ENCODE measurements around the gene MAGEL2. TPM values are rescaled to one million over a fixed set of nuclear protein-coding genes. Genes with fewer than 3 reads are reported as not detected.
"Not testable (repeated sequence)": the region's sequence is repeated elsewhere in the genome, so short reads cannot be mapped to it uniquely, and the experiment has no call there.

The MAGEL2 gene
- total RNA-seq, 4 donors from 2014 or later = not detected

DNA sequence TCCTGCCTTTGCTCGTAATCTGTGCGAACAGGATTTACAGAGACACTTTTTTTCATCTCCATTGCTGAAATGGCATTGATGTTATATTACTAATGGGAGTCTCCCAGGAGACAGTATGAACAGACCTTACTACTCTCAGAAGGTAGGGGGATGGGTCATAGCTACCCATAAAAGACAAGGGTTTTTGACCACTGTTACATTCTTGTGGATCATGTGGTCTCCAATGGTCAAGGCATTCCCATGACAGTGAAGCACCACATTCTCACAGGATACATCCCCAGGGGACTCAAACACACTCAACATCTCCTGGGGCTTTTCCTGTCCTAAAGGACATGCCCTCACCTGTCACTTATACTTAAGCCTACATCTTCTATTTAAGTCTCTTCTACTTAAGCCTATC lies 41.4 kb downstream of the MAGEL2 start:
- Histone ChIP-seq H3K27ac (no peak overlapping the region), H3K27me3 (no peaks in the 10 kb centered on the region), H3K36me3 (no peaks in the 10 kb centered on the region), H3K4me3 (no peak overlapping the region), H3K9me3 (peaks cover 3% of the 10 kb centered on the region), H3K4me1 (no peaks in the 10 kb centered on the region)
- no peak for DNase-seq (ENCODE audit: low spot score in 2 of 2)
- WGBS = 97% methylated on average over 2 of the region's 2 CpGs
- TF ChIP-seq POLR2A (IDR thresholded peaks at IDR 0.05) = no peak
- TF ChIP-seq, protein P1, sequence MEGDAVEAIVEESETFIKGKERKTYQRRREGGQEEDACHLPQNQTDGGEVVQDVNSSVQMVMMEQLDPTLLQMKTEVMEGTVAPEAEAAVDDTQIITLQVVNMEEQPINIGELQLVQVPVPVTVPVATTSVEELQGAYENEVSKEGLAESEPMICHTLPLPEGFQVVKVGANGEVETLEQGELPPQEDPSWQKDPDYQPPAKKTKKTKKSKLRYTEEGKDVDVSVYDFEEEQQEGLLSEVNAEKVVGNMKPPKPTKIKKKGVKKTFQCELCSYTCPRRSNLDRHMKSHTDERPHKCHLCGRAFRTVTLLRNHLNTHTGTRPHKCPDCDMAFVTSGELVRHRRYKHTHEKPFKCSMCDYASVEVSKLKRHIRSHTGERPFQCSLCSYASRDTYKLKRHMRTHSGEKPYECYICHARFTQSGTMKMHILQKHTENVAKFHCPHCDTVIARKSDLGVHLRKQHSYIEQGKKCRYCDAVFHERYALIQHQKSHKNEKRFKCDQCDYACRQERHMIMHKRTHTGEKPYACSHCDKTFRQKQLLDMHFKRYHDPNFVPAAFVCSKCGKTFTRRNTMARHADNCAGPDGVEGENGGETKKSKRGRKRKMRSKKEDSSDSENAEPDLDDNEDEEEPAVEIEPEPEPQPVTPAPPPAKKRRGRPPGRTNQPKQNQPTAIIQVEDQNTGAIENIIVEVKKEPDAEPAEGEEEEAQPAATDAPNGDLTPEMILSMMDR (IDR thresholded peaks at IDR 0.05) = no peak
- TF ChIP-seq EP300 (IDR thresholded peaks at IDR 0.05) = no peak
- TF ChIP-seq POLR2AphosphoS5 (IDR thresholded peaks at IDR 0.05) = no peak

DNA sequence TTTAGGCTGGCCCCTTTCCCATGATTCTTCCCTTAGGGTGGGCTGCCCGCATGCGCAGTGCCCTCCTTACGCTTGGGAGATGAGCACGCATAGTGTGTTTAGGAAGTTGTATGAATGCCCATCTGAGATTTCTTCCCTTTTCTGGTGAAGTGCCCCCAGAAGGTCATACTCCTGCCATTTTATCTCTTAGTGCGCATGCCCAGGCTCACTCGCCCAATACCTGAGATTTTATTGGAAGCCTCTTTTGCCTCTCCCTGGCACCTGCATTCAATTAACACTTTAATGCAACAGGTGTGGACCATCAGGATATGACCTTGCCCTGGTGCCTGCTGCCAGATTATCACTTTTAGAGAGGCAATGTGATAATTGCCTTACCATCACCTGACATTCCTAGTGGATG lies 45.5 kb downstream of the MAGEL2 start:
- Histone ChIP-seq H3K9me3 (no peaks in the 10 kb centered on the region), H3K36me3 (no peaks in the 10 kb centered on the region), H3K4me3 (no peak overlapping the region), H3K4me1 (no peaks in the 10 kb centered on the region), H3K27me3 (no peaks in the 10 kb centered on the region), H3K27ac (no peak overlapping the region)
- no peak for DNase-seq (ENCODE audit: low spot score in 2 of 2)
- TF ChIP-seq EP300 (IDR thresholded peaks at IDR 0.05) (no peak), POLR2AphosphoS5 (IDR thresholded peaks at IDR 0.05) (no peak), POLR2A (IDR thresholded peaks at IDR 0.05) (no peak)
- TF ChIP-seq, protein P1 (IDR thresholded peaks at IDR 0.05) = no peak
- WGBS = 93% methylated on average over 6 of the region's 6 CpGs

DNA sequence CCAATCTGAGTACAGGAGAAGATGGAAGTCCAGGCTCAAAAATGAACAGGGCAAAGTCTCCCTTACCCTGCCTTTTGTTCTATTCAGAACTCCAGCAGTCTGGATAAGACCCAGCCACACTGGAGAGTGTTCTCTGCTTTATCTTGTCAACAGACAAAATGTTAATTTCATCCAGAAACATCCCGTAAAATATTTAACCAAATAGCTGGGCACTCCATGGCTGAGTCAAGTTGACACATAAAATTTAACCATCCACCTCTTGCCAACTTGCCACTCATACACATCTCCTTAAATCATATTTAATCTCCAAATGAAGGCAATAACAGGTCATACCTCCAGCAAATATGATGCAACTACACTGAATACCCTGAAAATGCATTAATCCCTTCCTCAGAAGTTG lies 48.6 kb downstream of the MAGEL2 start:
- Histone ChIP-seq H3K4me1 (no peaks in the 10 kb centered on the region), H3K27me3 (no peaks in the 10 kb centered on the region), H3K27ac (no peak overlapping the region), H3K36me3 (no peaks in the 10 kb centered on the region), H3K4me3 (no peak overlapping the region), H3K9me3 (no peaks in the 10 kb centered on the region)
- TF ChIP-seq POLR2A (IDR thresholded peaks at IDR 0.05) = no peak
- no peak for TF ChIP-seq POLR2AphosphoS5 (IDR thresholded peaks at IDR 0.05)
- no peak for TF ChIP-seq EP300 (IDR thresholded peaks at IDR 0.05)
- 77% methylated on average over 1 of the region's 1 CpG for WGBS
- no peak for DNase-seq (ENCODE audit: low spot score in 2 of 2)

DNA sequence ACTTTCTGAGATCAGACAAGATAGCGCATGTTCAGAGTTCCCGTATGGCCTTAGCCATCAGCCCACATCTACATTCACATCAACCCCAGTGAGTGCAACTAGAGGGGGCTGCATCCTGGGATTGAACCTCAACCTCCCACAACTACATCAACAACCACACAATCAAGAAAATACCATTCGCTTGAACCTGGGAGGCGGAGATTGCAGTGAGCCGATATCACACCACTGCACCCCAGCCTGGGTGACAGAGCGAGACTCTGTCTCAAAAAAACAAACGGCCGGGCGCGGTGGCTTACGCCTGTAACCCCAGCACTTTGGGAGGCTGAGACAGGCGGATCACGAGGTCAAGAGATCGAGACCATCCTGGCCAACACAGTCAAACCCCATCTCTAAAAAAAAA lies 50.4 kb downstream of the MAGEL2 start:
- H3K27me3 ChIP-seq; H3K9me3 ChIP-seq; H3K4me1 ChIP-seq; H3K36me3 ChIP-seq; H3K27ac ChIP-seq; DNase-seq (ENCODE audit: low spot score in 2 of 2); H3K4me3 ChIP-seq: not testable (repeated sequence)
- WGBS = 93% methylated on average over 13 of the region's 14 CpGs

DNA sequence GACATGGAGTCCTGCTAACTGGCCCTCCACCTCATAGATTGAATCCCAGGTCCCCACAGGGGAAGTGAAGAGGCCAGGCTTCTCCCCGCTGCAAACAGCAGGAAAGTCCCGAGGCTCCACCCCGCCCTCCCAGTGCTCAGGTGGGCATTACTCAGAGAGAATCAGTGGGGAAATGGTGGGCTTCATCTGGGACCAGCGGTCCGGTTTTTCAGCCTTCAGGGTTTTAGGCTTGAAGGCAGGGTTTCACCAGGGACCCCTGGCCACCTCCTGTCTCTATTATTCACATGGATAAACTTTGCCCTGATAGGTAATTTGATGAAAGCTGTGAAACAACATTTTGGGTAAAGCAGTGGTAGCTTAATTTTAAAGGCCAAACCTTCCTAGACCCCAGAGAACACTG lies 50.9 kb downstream of the MAGEL2 start:
- no peak for TF ChIP-seq POLR2A (IDR thresholded peaks at IDR 0.05)
- TF ChIP-seq POLR2AphosphoS5 (IDR thresholded peaks at IDR 0.05) = no peak
- TF ChIP-seq, protein P1 (IDR thresholded peaks at IDR 0.05) = no peak
- no peak for TF ChIP-seq EP300 (IDR thresholded peaks at IDR 0.05)
- 65% methylated on average over 4 of the region's 5 CpGs for WGBS
- Histone ChIP-seq H3K27me3 (no peaks in the 10 kb centered on the region), H3K36me3 (no peaks in the 10 kb centered on the region), H3K4me3 (no peak overlapping the region), H3K4me1 (no peaks in the 10 kb centered on the region), H3K9me3 (no peaks in the 10 kb centered on the region), H3K27ac (no peak overlapping the region)
- no peak for DNase-seq (ENCODE audit: low spot score in 2 of 2)

DNA sequence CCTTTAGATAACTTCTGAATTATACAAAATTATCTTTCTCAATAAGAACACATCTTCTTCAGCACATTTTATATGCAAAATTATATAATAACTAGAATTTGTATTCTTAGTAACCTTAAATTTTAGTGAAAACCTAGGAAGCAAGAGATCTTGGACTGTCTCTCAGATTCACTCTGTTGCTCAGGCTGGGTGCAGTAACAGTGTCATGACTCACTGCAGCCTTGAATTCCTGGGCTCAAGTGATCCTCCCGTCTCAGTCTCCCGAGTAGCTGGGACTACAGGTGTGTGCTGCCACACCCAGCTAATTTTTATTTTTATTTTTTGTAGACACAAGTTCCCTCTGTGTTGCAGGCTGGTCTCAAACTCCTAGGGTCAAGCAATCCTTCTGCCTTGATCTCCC lies 52.3 kb downstream of the MAGEL2 start:
- WGBS = 59% methylated on average over 2 of the region's 2 CpGs
- no peak for DNase-seq (ENCODE audit: low spot score in 2 of 2)
- Histone ChIP-seq H3K27me3 (no peaks in the 10 kb centered on the region), H3K4me1 (no peaks in the 10 kb centered on the region), H3K4me3 (no peak overlapping the region), H3K9me3 (no peaks in the 10 kb centered on the region), H3K27ac (no peak overlapping the region), H3K36me3 (no peaks in the 10 kb centered on the region)
- no peak for TF ChIP-seq POLR2AphosphoS5 (IDR thresholded peaks at IDR 0.05)
- TF ChIP-seq, protein P1 (IDR thresholded peaks at IDR 0.05) = no peak
- no peak for TF ChIP-seq POLR2A (IDR thresholded peaks at IDR 0.05)
- no peak for TF ChIP-seq EP300 (IDR thresholded peaks at IDR 0.05)

Data from suprapubic skin (tissue), 4 donors.